ENCODE results near the gene FOXN3. TPM values are rescaled to one million over a fixed set of nuclear protein-coding genes. Genes with fewer than 3 reads are reported as not detected.

The FOXN3 gene
- total RNA-seq, 1 experiment from 2014 or later = 125 TPM

- H2BK20ac ChIP-seq (ENCODE audit: low read depth, low read length, poor library complexity, severe bottlenecking) = no peak overlapping the region
- TF ChIP-seq CTCF (conservative IDR thresholded peaks at IDR 0.05) = no peak
- H3T11ph ChIP-seq (ENCODE audit: low read length) = no peak overlapping the region
- H3K9ac ChIP-seq (ENCODE audit: extremely low read depth, insufficient read length, low read length) = no peak overlapping the region
- no peaks in the 10 kb centered on the region for H3K79me1 ChIP-seq (ENCODE audit: insufficient read depth, low read depth, low read length, poor library complexity, severe bottlenecking)
- peaks cover 19% of the 10 kb centered on the region; the same call in 1 of the 2 replicates for H3K4me1 ChIP-seq (ENCODE audit: insufficient read depth, low read length)
- H2BK15ac ChIP-seq (ENCODE audit: low read depth, low read length) = peak overlapping the region; percentile 92; the same call in 1 of the 2 replicates
- H3K27ac ChIP-seq (ENCODE audit: insufficient read length, low read depth, low read length) = peak overlapping the region; percentile 98
- no CpG with 5 or more reads among the region's 3 CpGs for WGBS (ENCODE audit: extremely low coverage, insufficient read length, low lambda C conversion rate)
- no peak overlapping the region for H2AFZ ChIP-seq (ENCODE audit: low read length)
- H3K9me3 ChIP-seq (ENCODE audit: control insufficient read depth, low read depth, low read length) = no peaks in the 10 kb centered on the region
- H4K20me1 ChIP-seq (ENCODE audit: control insufficient read depth, insufficient read depth, insufficient read length) = no peaks in the 10 kb centered on the region
- no peaks in the 10 kb centered on the region; a peak in 1 of 5 replicates for H3K9me3 Mint-ChIP-seq
- H3K56ac ChIP-seq (ENCODE audit: insufficient read length, low read depth, low read length) = no peak overlapping the region
- no peaks in the 10 kb centered on the region for H3K79me2 ChIP-seq (ENCODE audit: insufficient read depth, low read length)
- H3K27ac Mint-ChIP-seq = peak overlapping the region; percentile 62 to 91 (median 76)
- DNase-seq = no peak
- H3K4me1 Mint-ChIP-seq = peaks cover 50 to 67% of the 10 kb centered on the region in 2 experiments
- no peak overlapping the region for H2BK5ac ChIP-seq (ENCODE audit: insufficient read length, low read length)
- no peaks in the 10 kb centered on the region for H3K27me3 Mint-ChIP-seq (ENCODE audit: low read depth)
- H3K4me2 ChIP-seq (ENCODE audit: insufficient read depth, insufficient read length, low read length) = no peak overlapping the region
- H2BK120ac ChIP-seq (ENCODE audit: low read depth, low read length, poor library complexity, severe bottlenecking) = no peak overlapping the region
- no peak overlapping the region for H3K14ac ChIP-seq (ENCODE audit: insufficient read depth, low read length)
- no peak overlapping the region for H4K8ac ChIP-seq (replicated peaks; ENCODE audit: insufficient read length, low read depth, low read length)
- peak overlapping the region; percentile 93 for H2AK5ac ChIP-seq (ENCODE audit: insufficient read length, low read length)
- no peak overlapping the region for H3K18ac ChIP-seq (ENCODE audit: insufficient read length, low read depth, low read length)
- no peak overlapping the region for H3K4ac ChIP-seq (ENCODE audit: low read depth, low read length)
- no peak overlapping the region for H2BK12ac ChIP-seq (ENCODE audit: insufficient read length, low read depth, low read length)
- H3K23ac ChIP-seq (ENCODE audit: insufficient read length, low read depth, low read length) = no peak overlapping the region
- no peak overlapping the region for H4K5ac ChIP-seq (ENCODE audit: insufficient read length, low read depth, low read length)
- H4K91ac ChIP-seq (ENCODE audit: insufficient read length, low read depth, low read length) = no peak overlapping the region
- H3K27me3 ChIP-seq (ENCODE audit: insufficient read depth, low read length) = no peaks in the 10 kb centered on the region
- no peak overlapping the region; a peak in 1 of 5 replicates for H3K4me3 Mint-ChIP-seq
- H3K36me3 Mint-ChIP-seq (ENCODE audit: insufficient read depth in 1 of 3, low read depth in 3 of 3) = peaks cover 0 to 4% (median 2%) of the 10 kb centered on the region in 3 experiments; a peak in 5 of 7 replicates
- H3K23me2 ChIP-seq (ENCODE audit: insufficient read length, low read depth, low read length, poor library complexity, severe bottlenecking) = no peaks in the 10 kb centered on the region
Observed at GRCh38 chr14:89443042-89443629, 26.1 kb upstream of the FOXN3 start.
